ENCODE measurements around the gene COX7A2L.
A peak's percentile ranks its signal among the peaks of the same experiment; 100 is the strongest.

Gene COX7A2L

GRCh38 chr2:42331569-42332284 is 29.3 kb downstream of the COX7A2L start:
- DNase-seq (ENCODE audit: low read depth): no peak
- TF ChIP-seq, protein P1, sequence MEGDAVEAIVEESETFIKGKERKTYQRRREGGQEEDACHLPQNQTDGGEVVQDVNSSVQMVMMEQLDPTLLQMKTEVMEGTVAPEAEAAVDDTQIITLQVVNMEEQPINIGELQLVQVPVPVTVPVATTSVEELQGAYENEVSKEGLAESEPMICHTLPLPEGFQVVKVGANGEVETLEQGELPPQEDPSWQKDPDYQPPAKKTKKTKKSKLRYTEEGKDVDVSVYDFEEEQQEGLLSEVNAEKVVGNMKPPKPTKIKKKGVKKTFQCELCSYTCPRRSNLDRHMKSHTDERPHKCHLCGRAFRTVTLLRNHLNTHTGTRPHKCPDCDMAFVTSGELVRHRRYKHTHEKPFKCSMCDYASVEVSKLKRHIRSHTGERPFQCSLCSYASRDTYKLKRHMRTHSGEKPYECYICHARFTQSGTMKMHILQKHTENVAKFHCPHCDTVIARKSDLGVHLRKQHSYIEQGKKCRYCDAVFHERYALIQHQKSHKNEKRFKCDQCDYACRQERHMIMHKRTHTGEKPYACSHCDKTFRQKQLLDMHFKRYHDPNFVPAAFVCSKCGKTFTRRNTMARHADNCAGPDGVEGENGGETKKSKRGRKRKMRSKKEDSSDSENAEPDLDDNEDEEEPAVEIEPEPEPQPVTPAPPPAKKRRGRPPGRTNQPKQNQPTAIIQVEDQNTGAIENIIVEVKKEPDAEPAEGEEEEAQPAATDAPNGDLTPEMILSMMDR (conservative IDR thresholded peaks at IDR 0.05; ENCODE audit: low read depth, low read length): no peak

GRCh38 chr2:42329736-42330135 is 31.3 kb downstream of the COX7A2L start:
- TF ChIP-seq, protein P1 (conservative IDR thresholded peaks at IDR 0.05; ENCODE audit: low read depth, low read length): no peak
- no peak for DNase-seq (ENCODE audit: low read depth)
- H3K4me3 ChIP-seq (ENCODE audit: low read length): no peak overlapping the region

More at GRCh38 chr2:42331569-42332284, 29.3 kb downstream of the COX7A2L start:
- no peak overlapping the region for H3K4me3 ChIP-seq (ENCODE audit: low read length)

DNA sequence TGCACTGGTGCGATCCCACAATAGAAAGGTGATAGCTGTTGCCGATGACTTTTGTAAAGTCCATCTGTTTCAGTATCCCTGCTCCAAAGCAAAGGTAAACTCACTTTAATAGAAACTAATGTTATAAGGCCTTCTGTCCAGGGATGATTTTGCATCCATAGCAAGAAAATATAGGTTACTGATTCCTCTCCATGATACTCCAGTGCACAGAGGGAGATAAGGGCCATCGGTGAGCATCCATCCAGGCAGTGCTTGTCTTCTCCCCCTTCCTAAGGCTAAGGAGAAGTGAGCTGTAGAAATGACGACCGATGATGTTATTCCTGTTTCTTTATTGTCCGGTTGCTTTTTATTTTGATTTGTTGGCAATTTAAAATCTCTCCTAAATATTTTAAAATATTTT is 32.1 kb downstream of the COX7A2L start:
- H3K4me3 ChIP-seq (ENCODE audit: low read length): no peak overlapping the region
- DNase-seq (ENCODE audit: low read depth): no peak
- TF ChIP-seq, protein P1 (conservative IDR thresholded peaks at IDR 0.05; ENCODE audit: low read depth, low read length): no peak

- DNase-seq (ENCODE audit: low read depth): peak; percentile 13
- TF ChIP-seq, protein P1 (conservative IDR thresholded peaks at IDR 0.05; ENCODE audit: low read depth, low read length): peak; percentile 51
These were observed 32.7 kb downstream of the COX7A2L start for GRCh38 chr2:42328148-42328833.

DNA sequence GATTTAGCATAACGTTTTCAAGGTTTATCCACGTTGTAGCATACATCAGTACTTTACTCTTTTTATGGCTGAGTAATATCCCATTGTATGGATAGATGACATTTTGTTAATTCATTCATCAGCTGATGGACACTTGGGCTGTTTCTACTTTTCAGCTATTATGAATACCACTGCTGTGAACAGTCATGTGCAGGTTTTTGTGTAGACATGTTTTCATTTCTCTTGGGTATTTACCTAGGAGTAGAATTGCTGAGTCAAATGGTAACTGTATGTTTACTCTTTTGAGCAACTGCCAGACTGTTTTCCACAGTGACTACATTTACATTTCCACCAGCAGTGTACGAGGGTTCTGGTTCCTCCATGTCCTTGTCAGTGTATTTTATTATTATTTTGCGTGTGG is 33.9 kb downstream of the COX7A2L start:
- no peak for DNase-seq (ENCODE audit: low read depth)

More at GRCh38 chr2:42328148-42328833, 32.7 kb downstream of the COX7A2L start:
- no peak overlapping the region for H3K4me3 ChIP-seq (ENCODE audit: low read length)

DNA sequence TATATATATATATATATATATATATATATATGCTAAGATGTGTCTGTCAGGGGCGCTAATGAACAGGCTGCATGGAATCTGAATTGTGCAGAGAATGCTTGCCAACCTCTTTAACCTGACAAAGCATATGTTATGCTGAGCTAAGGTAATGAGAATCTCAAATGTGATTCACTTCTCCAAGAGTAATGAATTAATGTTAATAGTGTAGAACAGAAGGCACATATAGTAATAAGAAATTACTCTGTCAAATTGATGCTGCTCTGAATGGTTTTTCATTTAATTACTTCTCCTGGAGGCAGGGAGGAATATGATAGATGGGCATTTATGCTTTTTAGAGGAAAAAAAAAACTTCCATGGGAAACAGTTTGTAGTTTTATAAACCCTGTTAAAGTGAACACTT is 35.4 kb downstream of the COX7A2L start:
- no peak for DNase-seq (ENCODE audit: low read depth)
- H3K4me3 ChIP-seq (ENCODE audit: low read length): no peak overlapping the region
- TF ChIP-seq, protein P1 (conservative IDR thresholded peaks at IDR 0.05; ENCODE audit: low read depth, low read length): no peak

More for the DNA sequence above, 33.9 kb downstream of the COX7A2L start:
- no peak overlapping the region for H3K4me3 ChIP-seq (ENCODE audit: low read length)
- TF ChIP-seq, protein P1 (conservative IDR thresholded peaks at IDR 0.05; ENCODE audit: low read depth, low read length): no peak

All from retinal pigment epithelial cell (primary cell).